K562 (cell line): ENCODE data around the gene COL9A3. TPM values are rescaled to one million over a fixed set of nuclear protein-coding genes. Genes with fewer than 3 reads are reported as not detected.
A peak's percentile ranks its signal among the peaks of the same experiment; 100 is the strongest.

Source experiments
- ATAC-seq: fragments of 200-7000 bp; cut with Tn5 transposase; 3 replicates; pipeline ENCODE4 v1.9.1; 2020; ENCODE audit warnings: moderate library complexity
- BruUV-seq: library from RNA; stranded (reverse); fragments of 400-500 nt; replicated peaks from 2 replicates; lab custom pipeline; 2021; lab: Mats Ljungman, UMichigan
- CTCF ChIA-PET: fragments of 300-600 bp; formaldehyde crosslinking; extraction: SDS; loops from one replicate; lab custom pipeline; 2021; ENCODE audit warnings: low intra/inter-chr PET ratio; lab: Yijun Ruan, JAX
- POLR2A ChIA-PET: fragments of 300-600, 350-650 bp; sonication (Branson Sonifier 250); formaldehyde crosslinking; extraction: SDS; loops from one replicate; lab custom pipeline; 2021; ENCODE audit warnings: antibody characterized with exemption, inconsistent platforms; lab: Yijun Ruan, JAX
- DNase-seq, 4 experiments: peaks; one replicate each; pipeline versions ENCODE4 v3.0.0 to v3.0.0-alpha.2; 2011 to 2018; ENCODE audit warnings: low spot score in 3 of 4, mixed read lengths in 3 of 4; ENCODE audit errors: extremely low read depth in 1 of 4
- FAIRE-seq: peaks from 2 replicates; lab custom pipeline; 2011; peaks lifted over from hg19 to GRCh38; lab: Jason Lieb, UNC
- H2AFZ ChIP-seq: 2 replicates; pipeline ENCODE4 v1.6.0; 2011; ENCODE audit warnings: low read depth, low read length, control low read depth, inconsistent platforms
- H3K27ac ChIP-seq: fragments of 200-600 bp; 3 replicates; pipeline ENCODE4 v1.8.0; 2011; ENCODE audit warnings: low read depth, mild to moderate bottlenecking, control low read depth, inconsistent platforms, low read length, moderate library complexity, mixed read lengths; ENCODE audit errors: extremely low read depth
- H3K27me3 ChIP-seq, 2 experiments: fragments of 300-600 bp in 1 of 2; 2 replicates in 1 of 2; 3 replicates in 1 of 2; pipeline versions ENCODE4 v1.6.0 to v1.8.0; 2011; ENCODE audit warnings: inconsistent platforms in 2 of 2, low read length in 2 of 2, mild to moderate bottlenecking in 1 of 2, mixed read lengths in 1 of 2, moderate library complexity in 1 of 2; ENCODE audit not compliant: control insufficient read depth in 2 of 2, insufficient read depth in 2 of 2
- H3K36me3 ChIP-seq: fragments of 300-600 bp; 3 replicates; pipeline ENCODE4 v1.8.0; 2011; ENCODE audit warnings: mild to moderate bottlenecking, low read length, inconsistent platforms; ENCODE audit not compliant: control insufficient read depth, insufficient read depth
- H3K4me1 ChIP-seq, 2 experiments: fragments of 200-600 bp in 1 of 2; replicated peaks in 1 of 2; 2 replicates in 1 of 2; 3 replicates in 1 of 2; pipeline versions ENCODE4 v1.5.1 to v1.8.0; 2011; ENCODE audit warnings: inconsistent platforms in 2 of 2, low read length in 2 of 2, mild to moderate bottlenecking in 1 of 2, mixed read lengths in 1 of 2, moderate library complexity in 1 of 2; ENCODE audit not compliant: control insufficient read depth in 2 of 2, insufficient read depth in 2 of 2
- H3K4me2 ChIP-seq: 2 replicates; pipeline ENCODE4 v1.6.1; 2011; ENCODE audit warnings: low read length, control low read depth, inconsistent platforms, mixed read lengths; ENCODE audit not compliant: insufficient read depth
- H3K4me3 ChIP-seq: fragments of 200-600 bp; sonication (generic), shearing (Covaris generic); 2 replicates; pipeline ENCODE4 v1.5.1; 2016; ENCODE audit warnings: control low read depth, inconsistent platforms
- H3K79me2 ChIP-seq: fragments of 200-600 bp; 3 replicates; pipeline ENCODE4 v1.8.0; 2011; ENCODE audit warnings: low read length, inconsistent platforms; ENCODE audit not compliant: control insufficient read depth, insufficient read depth
- H3K9ac ChIP-seq, 2 experiments: 2 replicates each; pipeline versions ENCODE4 v1.6.0 to v1.6.1; 2011; ENCODE audit warnings: low read depth in 2 of 2, low read length in 2 of 2, control low read depth in 1 of 2, inconsistent platforms in 1 of 2, mild to moderate bottlenecking in 1 of 2, mixed read lengths in 1 of 2; ENCODE audit not compliant: insufficient read depth in 1 of 2
- H3K9me1 ChIP-seq: one replicate; pipeline ENCODE4 v1.6.0; 2011; ENCODE audit warnings: inconsistent platforms, mild to moderate bottlenecking, low read length, moderate library complexity; ENCODE audit not compliant: control insufficient read depth, insufficient read depth
- H3K9me3 ChIP-seq: replicated peaks from 2 replicates; pipeline ENCODE4 v1.5.1; 2011; ENCODE audit warnings: low read depth, low read length, inconsistent platforms; ENCODE audit not compliant: control insufficient read depth, insufficient read depth
- H4K20me1 ChIP-seq: replicated peaks from 2 replicates; pipeline ENCODE4 v1.6.1; 2011; ENCODE audit warnings: low read length, inconsistent platforms, mixed read lengths; ENCODE audit not compliant: control insufficient read depth, insufficient read depth
- ATF1 ChIP-seq, 2 experiments: fragments of 450-650 bp in 1 of 2; IDR thresholded peaks; 2 replicates each; pipeline ENCODE4 v1.6.1; 2016; ENCODE audit warnings: missing compliant biosample characterization in 1 of 2, missing genetic modification characterization in 1 of 2
- BMI1 ChIP-seq: fragments of 150-350 bp; IDR thresholded peaks from 2 replicates; pipeline ENCODE4 v1.6.1; 2014; ENCODE audit warnings: low read length
- CREB1 ChIP-seq, 2 experiments: sonication (generic) in 1 of 2; formaldehyde crosslinking in 1 of 2; IDR thresholded peaks; 2 replicates each; pipeline versions ENCODE4 v1.6.1 to v1.8.0; 2012 to 2022; ENCODE audit warnings: inconsistent platforms in 1 of 2, mild to moderate bottlenecking in 1 of 2, missing genetic modification reagents in 1 of 2, moderate library complexity in 1 of 2
- CREM ChIP-seq: IDR thresholded peaks from 2 replicates; pipeline ENCODE4 v1.6.1; 2014; ENCODE audit warnings: antibody characterized with exemption, low read depth
- FOS ChIP-seq: IDR thresholded peaks from 3 replicates; pipeline ENCODE4 v1.6.1; 2011; ENCODE audit not compliant: insufficient read length; ENCODE audit errors: extremely low read depth
- HDAC6 ChIP-seq: IDR thresholded peaks from 2 replicates; pipeline ENCODE4 v1.6.1; 2012; ENCODE audit warnings: low read depth, mild to moderate bottlenecking, control low read depth, inconsistent platforms, low read length, moderate library complexity
- NKRF ChIP-seq: fragments of 450-650 bp; IDR thresholded peaks from 2 replicates; pipeline ENCODE4 v1.6.1; 2016; ENCODE audit warnings: borderline replicate concordance
- POLR2AphosphoS5 ChIP-seq: IDR thresholded peaks from 2 replicates; pipeline ENCODE4 v1.6.1; 2011; ENCODE audit warnings: mild to moderate bottlenecking, low read depth, low read length, moderate library complexity; ENCODE audit not compliant: control insufficient read depth, insufficient read depth
- RUNX1 ChIP-seq: sonication (generic); IDR thresholded peaks from 2 replicates; pipeline ENCODE4 v1.6.1; 2016; ENCODE audit warnings: antibody characterized with exemption, low read depth
- THRAP3 ChIP-seq: fragments of 450-650 bp; IDR thresholded peaks from 2 replicates; pipeline ENCODE4 v1.6.1; 2016; ENCODE audit warnings: mild to moderate bottlenecking, inconsistent platforms, borderline replicate concordance
- TRIM28 ChIP-seq: fragments of 450-650 bp; IDR thresholded peaks from 2 replicates; pipeline ENCODE4 v1.6.1; 2017
- TSC22D4 ChIP-seq: fragments of 450-650 bp; IDR thresholded peaks from 2 replicates; pipeline ENCODE4 v1.6.1; 2016; ENCODE audit warnings: missing genetic modification characterization, missing biosample characterization, control low read depth
- ZBTB8A ChIP-seq: fragments of 450-650 bp; IDR thresholded peaks from 2 replicates; pipeline ENCODE4 v1.6.1; 2018; ENCODE audit warnings: mild to moderate bottlenecking, moderate library complexity; ENCODE audit not compliant: partially characterized antibody
- ZNF174 ChIP-seq: fragments of 250-450 bp; sonication (Bioruptor Pico); IDR thresholded peaks from 2 replicates; pipeline ENCODE4 v1.4.0; 2020; ENCODE audit warnings: mild to moderate bottlenecking
- ZNF280B ChIP-seq: fragments of 250-450 bp; sonication (Bioruptor Pico); IDR thresholded peaks from 2 replicates; pipeline ENCODE4 v1.5.1; 2021; ENCODE audit warnings: mild to moderate bottlenecking
- ZNF395 ChIP-seq: fragments of 200-800 bp; sonication (Bioruptor generic); IDR thresholded peaks from 2 replicates; pipeline ENCODE4 v1.6.1; 2017; ENCODE audit warnings: missing genetic modification characterization, missing compliant biosample characterization
- ZNF75A ChIP-seq: fragments of 450-650 bp; formaldehyde crosslinking; IDR thresholded peaks from 2 replicates; pipeline ENCODE4 v1.4.0; 2020; ENCODE audit warnings: mild to moderate bottlenecking
- WGBS: fragments of 100-300 bp; shearing (Covaris generic); methylation state at CpG from one replicate; pipeline ENCODE4 v1.1.6; 2016; ENCODE audit warnings: low coverage, mixed read lengths; ENCODE audit not compliant: insufficient coverage; ENCODE audit errors: missing lambda C conversion rate; 5-methylcytosine and 5-hydroxymethylcytosine counted together
- in situ Hi-C: fragments of 300-500 bp; cut with MboI; formaldehyde crosslinking; loops from 4 replicates; pipeline ENCODE4 v1.15.0; 2018; ENCODE audit warnings: inconsistent platforms, mixed read lengths
- intact Hi-C: fragments of 100-400 bp; cut with micrococcal nuclease; formaldehyde crosslinking; loops from 2 replicates; pipeline ENCODE4 v1.14.2; 2022
- polyA plus RNA-seq, 8 experiments: library from polyadenylated mRNA; depleted of rRNA in 4 of 8; stranded (reverse) in 5 of 8; unstranded in 3 of 8; fragments of >200 nt; fragmentation: Nextera tagmentation in 2 of 8; fragmentation: Illumina TruSeq in 1 of 8; extraction: Ambion mirVana in 2 of 8; extraction: Trizol in 1 of 8; gene quantifications; 2 replicates each; pipeline versions ENCODE4 v1.2.1 to v1.2.3, GENCODE V29; 2011 to 2014; ENCODE audit warnings: inconsistent platforms in 1 of 8, missing spikeins in 1 of 8
- total RNA-seq, 7 experiments: library from RNA; depleted of rRNA in 6 of 7; stranded (reverse); fragments of >200 nt in 6 of 7; fragmentation: Illumina TruSeq in 2 of 7; extraction: Trizol in 2 of 7; gene quantifications; 2 replicates each; pipeline versions ENCODE4 v1.2.1 to v1.2.3, GENCODE V29; 2011 to 2021; ENCODE audit warnings: low replicate concordance in 1 of 7

COL9A3 gene
- total and polyA plus RNA-seq, 9 of the 15 experiments (the other 6 are each of a cell fraction or from before 2014, with no cell fraction given), result 0.14 to 3.6 (median 0.88) TPM; not detected in 1

GRCh38 chr20:62820962-62821725 lies 4.3 kb downstream of the COL9A3 start:
- no peak overlapping the region for H3K27ac ChIP-seq
- no peak overlapping the region for H3K9ac ChIP-seq
- H3K4me1 ChIP-seq, result peaks cover 12 to 100% of the 10 kb centered on the region in 2 experiments
- ChIA-PET CTCF (interaction anchor here (2.7 kb wide), 1 partner anchor 188 kb away, joined by 18 read pairs; no protein-coding TSS in a partner anchor), POLR2A (no interaction called here)
- H2AFZ ChIP-seq, result no peak overlapping the region
- no peaks in the 10 kb centered on the region for H3K9me3 ChIP-seq
- no peaks in the 10 kb centered on the region for H3K9me1 ChIP-seq
- intact Hi-C loops, result loop anchor here (10.0 kb wide), 1 partner anchor 54 kb away; no protein-coding TSS in a partner anchor
- in situ Hi-C loops, result loop anchor here (10.0 kb wide), 1 partner anchor 194 kb away; no protein-coding TSS in a partner anchor
- no peaks in the 10 kb centered on the region for H3K36me3 ChIP-seq
- no peak overlapping the region for H3K4me3 ChIP-seq
- H3K79me2 ChIP-seq, result no peaks in the 10 kb centered on the region
- DNase-seq, result no peak
- WGBS, result 38% methylated on average over 13 of the region's 19 CpGs
- H3K4me2 ChIP-seq, result no peak overlapping the region
- no peak for FAIRE-seq
- no peak for ATAC-seq
- H3K27me3 ChIP-seq, result peaks cover 0 to 4% of the 10 kb centered on the region in 2 experiments; a peak in 3 of 5 replicates
- H4K20me1 ChIP-seq, result peaks cover 9% of the 10 kb centered on the region; the same call in 1 of the 2 replicates
- no TSS peak for BruUV-seq
- TF ChIP-seq ZNF395 (CRISPR knock-in tag) (no peak), ZNF280B (no peak), CREB1 (IDR thresholded peaks at IDR 0.05) (no peak), CREB1 (CRISPR knock-in tag; IDR thresholded peaks at IDR 0.05) (0 out of 2 replicates have a peak, but pooled peaks have one; percentile 28), ZBTB8A (no peak), FOS (no peak), RUNX1 (no peak), HDAC6 (no peak), THRAP3 (no peak), ZNF75A (CRISPR knock-in tag) (no peak), TRIM28 (no peak), NKRF (no peak), CREM (peak; percentile 32; the same call in 1 of the 2 replicates), ZNF174 (CRISPR knock-in tag) (no peak), ATF1 (CRISPR knock-in tag; IDR thresholded peaks at IDR 0.05) (0 out of 2 replicates have a peak, but pooled peaks have one; percentile 29), ATF1 (tag; IDR thresholded peaks at IDR 0.05) (peak; percentile 73), BMI1 (no peak), TSC22D4 (tag) (no peak), POLR2AphosphoS5 (no peak)
